H1 (cell line): ENCODE measurements around the gene PMM1. TPM values are rescaled to one million over a fixed set of nuclear protein-coding genes. Genes with fewer than 3 reads are reported as not detected.

Source experiments
- CTCF ChIA-PET: fragments of 300-600 bp; sonication (Branson Sonifier 250); formaldehyde crosslinking; loops from one replicate; lab custom pipeline; 2021; ENCODE audit not compliant: partially characterized antibody; lab: Charles Lee
- POLR2A ChIA-PET: fragments of 300-600 bp; sonication (Branson Sonifier 250); formaldehyde crosslinking; loops from one replicate; lab custom pipeline; 2021; ENCODE audit warnings: inconsistent platforms; ENCODE audit not compliant: partially characterized antibody; lab: Charles Lee
- DNase-seq, 2 experiments: peaks; one replicate each; pipeline versions ENCODE4 v3.0.0 to v3.0.0-alpha.2; 2010 to 2022; ENCODE audit warnings: low spot score in 2 of 2, low read depth in 1 of 2, mixed read lengths in 1 of 2
- FAIRE-seq: peaks from 2 replicates; lab custom pipeline; 2011; peaks lifted over from hg19 to GRCh38; lab: Jason Lieb, UNC
- H2AFZ ChIP-seq: 2 replicates; pipeline ENCODE4 v1.8.1; 2012; ENCODE audit warnings: low read length, inconsistent platforms
- H2AK5ac ChIP-seq: 2 replicates; pipeline ENCODE4 v1.6.1; 2013; ENCODE audit warnings: low read depth, low read length
- H2BK120ac ChIP-seq: replicated peaks from 2 replicates; pipeline ENCODE3; 2013; ENCODE audit warnings: low read depth, low read length, inconsistent platforms
- H2BK12ac ChIP-seq: 2 replicates; pipeline ENCODE4 v1.6.1; 2013; ENCODE audit warnings: low read depth, low read length
- H2BK15ac ChIP-seq: 2 replicates; pipeline ENCODE4 v1.6.1; 2013; ENCODE audit warnings: low read length
- H2BK20ac ChIP-seq: 2 replicates; pipeline ENCODE4 v1.6.1; 2013; ENCODE audit warnings: low read length
- H2BK5ac ChIP-seq: 2 replicates; pipeline ENCODE4 v1.6.1; 2013; ENCODE audit warnings: low read depth, low read length
- H3K14ac ChIP-seq: 2 replicates; pipeline ENCODE4 v1.6.1; 2013; ENCODE audit warnings: inconsistent platforms; ENCODE audit not compliant: insufficient read length
- H3K18ac ChIP-seq: 2 replicates; pipeline ENCODE4 v1.6.1; 2013; ENCODE audit warnings: low read length; ENCODE audit errors: extremely low read depth
- H3K23ac ChIP-seq: 2 replicates; pipeline ENCODE4 v1.6.1; 2013; ENCODE audit warnings: inconsistent platforms; ENCODE audit not compliant: insufficient read length
- H3K23me2 ChIP-seq: 2 replicates; pipeline ENCODE4 v1.6.1; 2013; ENCODE audit warnings: low read depth, low read length
- H3K27ac ChIP-seq: 2 replicates; pipeline ENCODE4 v1.6.1; 2011; ENCODE audit warnings: low read depth, low read length, inconsistent platforms
- H3K27me3 ChIP-seq, 4 experiments: replicated peaks in 1 of 4; 1 replicate in 1 of 4; 2 replicates in 3 of 4; pipeline versions ENCODE4 v1.6.1 to v1.8.1; 2011 to 2013; ENCODE audit warnings: low read length in 3 of 4, mild to moderate bottlenecking in 3 of 4, inconsistent platforms in 2 of 4, mixed read lengths in 2 of 4, moderate library complexity in 1 of 4; ENCODE audit not compliant: control insufficient read depth in 3 of 4, insufficient read depth in 3 of 4; ENCODE audit errors: extremely low read depth in 1 of 4
- H3K36me3 ChIP-seq, 4 experiments: 2 replicates each; pipeline versions ENCODE4 v1.6.1 to v1.8.1; 2011 to 2013; ENCODE audit warnings: mild to moderate bottlenecking in 4 of 4, low read length in 3 of 4, moderate library complexity in 2 of 4, control low read depth in 1 of 4, inconsistent platforms in 1 of 4; ENCODE audit not compliant: insufficient read depth in 4 of 4, control insufficient read depth in 2 of 4
- H3K4ac ChIP-seq: replicated peaks from 2 replicates; pipeline ENCODE3; 2013; ENCODE audit warnings: low read length, low read depth, mixed read lengths, inconsistent platforms; ENCODE audit not compliant: insufficient read length
- H3K4me1 ChIP-seq, 4 experiments: replicated peaks in 1 of 4; 1 replicate in 1 of 4; 2 replicates in 3 of 4; pipeline versions ENCODE4 v1.6.1 to v1.8.1; 2011 to 2013; ENCODE audit warnings: low read length in 3 of 4, inconsistent platforms in 2 of 4, mixed read lengths in 1 of 4; ENCODE audit not compliant: insufficient read depth in 4 of 4, control insufficient read depth in 3 of 4
- H3K4me2 ChIP-seq, 2 experiments: 2 replicates each; pipeline versions ENCODE4 v1.6.1 to v1.8.1; 2011 to 2013; ENCODE audit warnings: low read depth in 2 of 2, low read length in 2 of 2, control low read depth in 1 of 2, inconsistent platforms in 1 of 2, mild to moderate bottlenecking in 1 of 2; ENCODE audit not compliant: insufficient read depth in 1 of 2
- H3K4me3 ChIP-seq, 4 experiments: fragments of 200-600, 300-600 bp in 1 of 4; sonication (generic), shearing (Covaris generic), sonication (Bioruptor Twin) in 1 of 4; 2 replicates each; pipeline versions ENCODE4 v1.5.1 to v1.8.1; 2011 to 2016; ENCODE audit warnings: low read length in 4 of 4, low read depth in 3 of 4, control low read depth in 2 of 4, inconsistent platforms in 2 of 4, mild to moderate bottlenecking in 2 of 4, mixed read lengths in 1 of 4, moderate library complexity in 1 of 4; ENCODE audit not compliant: insufficient read depth in 2 of 4; ENCODE audit errors: extremely low read depth in 1 of 4
- H3K56ac ChIP-seq: replicated peaks from 2 replicates; pipeline ENCODE3; 2013; ENCODE audit warnings: low read depth, mild to moderate bottlenecking, mixed read lengths, low read length, inconsistent platforms; ENCODE audit not compliant: insufficient read length
- H3K79me1 ChIP-seq: 2 replicates; pipeline ENCODE4 v1.6.1; 2013; ENCODE audit warnings: low read depth, low read length, control low read depth
- H3K79me2 ChIP-seq, 2 experiments: 2 replicates each; pipeline versions ENCODE4 v1.6.1 to v1.8.1; 2012 to 2013; ENCODE audit warnings: low read length in 2 of 2, mild to moderate bottlenecking in 2 of 2, inconsistent platforms in 1 of 2; ENCODE audit not compliant: insufficient read depth in 2 of 2, control insufficient read depth in 1 of 2
- H3K9ac ChIP-seq, 4 experiments: replicated peaks in 1 of 4; 1 replicate in 1 of 4; 2 replicates in 3 of 4; pipeline versions ENCODE4 v1.6.1 to v1.8.1; 2011 to 2013; ENCODE audit warnings: low read depth in 3 of 4, low read length in 3 of 4, control low read depth in 2 of 4, mild to moderate bottlenecking in 2 of 4, moderate library complexity in 2 of 4, inconsistent platforms in 1 of 4; ENCODE audit errors: extremely low read depth in 1 of 4
- H3K9me3 ChIP-seq, 2 experiments: 2 replicates each; pipeline versions ENCODE4 v1.6.1 to v1.8.1; 2012 to 2013; ENCODE audit warnings: mild to moderate bottlenecking in 2 of 2, moderate library complexity in 2 of 2, control low read depth in 1 of 2, inconsistent platforms in 1 of 2, low read depth in 1 of 2, low read length in 1 of 2, mixed read lengths in 1 of 2; ENCODE audit not compliant: insufficient read depth in 2 of 2
- H4K20me1 ChIP-seq, 2 experiments: replicated peaks in 1 of 2; 2 replicates each; pipeline versions ENCODE3 to v1.8.1; 2011 to 2013; ENCODE audit warnings: inconsistent platforms in 2 of 2, low read length in 2 of 2, mild to moderate bottlenecking in 1 of 2; ENCODE audit not compliant: insufficient read depth in 2 of 2, control insufficient read depth in 1 of 2
- H4K5ac ChIP-seq: 2 replicates; pipeline ENCODE4 v1.6.1; 2013; ENCODE audit warnings: low read length, low read depth, mixed read lengths, inconsistent platforms; ENCODE audit not compliant: insufficient read length
- H4K8ac ChIP-seq: 2 replicates; pipeline ENCODE4 v1.8.0; 2013; ENCODE audit warnings: mild to moderate bottlenecking, moderate library complexity, low read length, inconsistent platforms; ENCODE audit not compliant: insufficient read depth; ENCODE audit errors: extremely low read depth
- H4K91ac ChIP-seq: replicated peaks from 2 replicates; pipeline ENCODE3; 2013; ENCODE audit warnings: low read length, mixed read lengths, inconsistent platforms; ENCODE audit not compliant: insufficient read length
- CHD2 ChIP-seq: IDR thresholded peaks from 2 replicates; pipeline ENCODE4 v1.6.1; 2012; ENCODE audit warnings: low read length, improper control_type of control experiment
- POLR2AphosphoS5 ChIP-seq: IDR thresholded peaks from 2 replicates; pipeline ENCODE4 v1.6.1; 2011; ENCODE audit warnings: low read depth, low read length
- SIRT6 ChIP-seq: IDR thresholded peaks from one replicate; pipeline ENCODE4 v1.7.1; 2012; ENCODE audit warnings: low read length, inconsistent platforms
- SP4 ChIP-seq: IDR thresholded peaks from 2 replicates; pipeline ENCODE4 v1.6.1; 2012; ENCODE audit warnings: low read length, inconsistent platforms
- WGBS, 2 experiments: shearing (Covaris generic) in 1 of 2; methylation state at CpG; one replicate each; pipeline versions ENCODE4 v1.1.6 to v1.1.7; 2013 to 2015; ENCODE audit warnings: low lambda C conversion rate in 2 of 2, mixed read lengths in 2 of 2, inconsistent platforms in 1 of 2, low coverage in 1 of 2, missing lambda C conversion rate in 1 of 2; ENCODE audit not compliant: insufficient replicate concordance in 2 of 2, insufficient coverage in 1 of 2, insufficient read length in 1 of 2; ENCODE audit errors: extremely low coverage in 1 of 2, missing lambda C conversion rate in 1 of 2; 5-methylcytosine and 5-hydroxymethylcytosine counted together
- polyA plus RNA-seq, 7 experiments: library from polyadenylated mRNA; depleted of rRNA in 3 of 7; stranded (reverse) in 5 of 7; unstranded in 2 of 7; fragments of >200 nt in 5 of 7; fragments of 200-250 nt in 2 of 7; gene quantifications; 1 replicate in 5 of 7; 2 replicates in 1 of 7; 4 replicates in 1 of 7; pipeline versions ENCODE4 v1.2.1 to v1.2.3, GENCODE V29; 2011 to 2013; ENCODE audit warnings: missing spikeins in 2 of 7, mixed read lengths in 2 of 7
- total RNA-seq: library from RNA; stranded (reverse); fragmentation: NEBNext Ultra II Directional; extraction: Animal tissue kit (Norgen Biotek cat#: 25700); gene quantifications from 2 replicates; pipeline ENCODE4 v1.2.1, GENCODE V29; 2021

The PMM1 gene
- total and polyA plus RNA-seq, 2 of the 8 experiments (the other 6 are each of a cell fraction or from before 2014, with no cell fraction given): 11.3 to 20.0 TPM

DNA sequence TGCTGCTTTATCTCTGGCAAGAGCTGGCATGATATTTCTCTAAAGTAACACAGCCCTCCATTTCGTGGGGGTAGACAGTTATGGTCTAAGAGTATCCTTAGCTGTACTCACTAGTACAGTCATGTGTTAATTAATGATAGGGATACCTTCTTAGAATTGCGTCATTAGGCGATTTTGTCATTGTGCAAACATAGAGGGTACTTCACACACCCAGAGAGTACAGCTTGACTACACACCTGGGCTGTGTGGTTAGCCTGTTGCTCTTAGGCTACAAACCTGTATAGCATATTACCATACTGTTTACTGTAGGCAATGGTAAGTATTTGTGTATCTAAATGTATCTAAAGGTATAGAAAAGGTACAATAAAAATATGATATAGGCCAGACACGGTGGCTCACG is 48.5 kb upstream of the PMM1 start:
- no peak overlapping the region for H3K56ac ChIP-seq
- peaks cover 2 to 3% of the 10 kb centered on the region in 2 experiments for H4K20me1 ChIP-seq
- H2AFZ ChIP-seq: no peak overlapping the region
- no peak overlapping the region for H3K23ac ChIP-seq
- H3K4me3 ChIP-seq: no peak overlapping the region
- no peak overlapping the region for H4K91ac ChIP-seq
- H3K4me1 ChIP-seq: no peaks in the 10 kb centered on the region
- ChIA-PET POLR2A (interaction anchor here (1.4 to 13.3 kb wide), 3 partner anchors 13 to 26 kb away, joined by 5 to 157 read pairs (median 129); partner anchors contain the start of genes DESI1 and XRCC6), CTCF (interaction anchor here (0.6 kb wide), 1 partner anchor 1546 kb away, joined by 3 read pairs; no protein-coding TSS in a partner anchor)
- no peak overlapping the region for H2BK120ac ChIP-seq
- no peak overlapping the region for H4K8ac ChIP-seq
- H3K79me1 ChIP-seq: no peaks in the 10 kb centered on the region
- peaks cover 29 to 95% (median 64%) of the 10 kb centered on the region in 4 experiments for H3K36me3 ChIP-seq
- H2BK15ac ChIP-seq: no peak overlapping the region
- H3K18ac ChIP-seq: no peak overlapping the region
- FAIRE-seq (no peak), DNase-seq (no peak)
- WGBS, 2 experiments: 90% methylated on average over 5 of the region's 5 CpGs; no CpG with 5 or more reads in 1 of the 2 experiments
- H3K27me3 ChIP-seq: no peaks in the 10 kb centered on the region
- no peaks in the 10 kb centered on the region for H3K23me2 ChIP-seq
- no peak overlapping the region for H3K9ac ChIP-seq
- no peak overlapping the region for H2BK20ac ChIP-seq
- H4K5ac ChIP-seq: no peak overlapping the region
- no peak overlapping the region for H3K4ac ChIP-seq
- H3K4me2 ChIP-seq: no peak overlapping the region
- H2AK5ac ChIP-seq: no peak overlapping the region
- TF ChIP-seq SP4 (no peak), CHD2 (no peak), SIRT6 (no peak), POLR2AphosphoS5 (no peak)
- no peak overlapping the region for H3K27ac ChIP-seq
- no peak overlapping the region for H2BK5ac ChIP-seq
- H3K79me2 ChIP-seq: peaks cover 0 to 25% of the 10 kb centered on the region in 2 experiments; a peak in 2 of 4 replicates
- no peak overlapping the region for H2BK12ac ChIP-seq
- no peaks in the 10 kb centered on the region for H3K9me3 ChIP-seq
- H3K14ac ChIP-seq: no peak overlapping the region
